SK-N-SH (cell line): ENCODE results near the gene FBXL7.

ENCODE experiments used
- GABPA ChIP-seq: IDR thresholded peaks from 2 replicates; pipeline ENCODE4 v1.4.0; 2012; ENCODE audit warnings: low read depth, mild to moderate bottlenecking
- JUND ChIP-seq: IDR thresholded peaks from 2 replicates; pipeline ENCODE4 v1.4.0; 2012
- RAD21 ChIP-seq: IDR thresholded peaks from 2 replicates; pipeline ENCODE4 v1.6.1; 2012; ENCODE audit warnings: mild to moderate bottlenecking, low read length
- TF ChIP-seq, protein P1 (sequence below): IDR thresholded peaks from 2 replicates; pipeline ENCODE4 v1.6.1; 2012; ENCODE audit warnings: mild to moderate bottlenecking, low read depth, low read length, moderate library complexity
- TF ChIP-seq, protein P2 (sequence below): fragments of 200-600 bp; sonication (generic); IDR thresholded peaks from 2 replicates; pipeline ENCODE4 v1.6.1; 2017; ENCODE audit warnings: antibody characterized with exemption, mild to moderate bottlenecking, moderate library complexity

DNA sequence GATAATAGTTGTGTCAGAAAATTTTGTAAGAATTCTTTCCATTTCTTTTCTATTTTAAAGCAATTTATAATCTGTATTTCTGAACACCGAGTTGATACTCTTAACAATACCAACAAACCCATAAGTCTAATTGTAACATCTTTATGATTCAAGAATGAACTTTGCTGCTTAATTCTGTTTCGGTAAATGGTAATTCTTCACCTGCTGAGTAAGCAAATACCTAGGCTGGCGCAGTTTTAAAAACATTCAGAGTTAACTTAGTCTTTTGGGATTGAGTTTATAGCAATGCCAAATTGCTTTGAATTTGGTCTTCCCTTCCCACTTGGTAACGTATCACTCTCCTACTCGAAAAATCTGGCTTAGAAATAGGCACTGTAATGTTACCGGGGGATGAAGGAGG is 456.6 kb downstream of the FBXL7 start:
- TF ChIP-seq JUND (no peak), RAD21 (no peak), GABPA (no peak)
- TF ChIP-seq, protein P1, sequence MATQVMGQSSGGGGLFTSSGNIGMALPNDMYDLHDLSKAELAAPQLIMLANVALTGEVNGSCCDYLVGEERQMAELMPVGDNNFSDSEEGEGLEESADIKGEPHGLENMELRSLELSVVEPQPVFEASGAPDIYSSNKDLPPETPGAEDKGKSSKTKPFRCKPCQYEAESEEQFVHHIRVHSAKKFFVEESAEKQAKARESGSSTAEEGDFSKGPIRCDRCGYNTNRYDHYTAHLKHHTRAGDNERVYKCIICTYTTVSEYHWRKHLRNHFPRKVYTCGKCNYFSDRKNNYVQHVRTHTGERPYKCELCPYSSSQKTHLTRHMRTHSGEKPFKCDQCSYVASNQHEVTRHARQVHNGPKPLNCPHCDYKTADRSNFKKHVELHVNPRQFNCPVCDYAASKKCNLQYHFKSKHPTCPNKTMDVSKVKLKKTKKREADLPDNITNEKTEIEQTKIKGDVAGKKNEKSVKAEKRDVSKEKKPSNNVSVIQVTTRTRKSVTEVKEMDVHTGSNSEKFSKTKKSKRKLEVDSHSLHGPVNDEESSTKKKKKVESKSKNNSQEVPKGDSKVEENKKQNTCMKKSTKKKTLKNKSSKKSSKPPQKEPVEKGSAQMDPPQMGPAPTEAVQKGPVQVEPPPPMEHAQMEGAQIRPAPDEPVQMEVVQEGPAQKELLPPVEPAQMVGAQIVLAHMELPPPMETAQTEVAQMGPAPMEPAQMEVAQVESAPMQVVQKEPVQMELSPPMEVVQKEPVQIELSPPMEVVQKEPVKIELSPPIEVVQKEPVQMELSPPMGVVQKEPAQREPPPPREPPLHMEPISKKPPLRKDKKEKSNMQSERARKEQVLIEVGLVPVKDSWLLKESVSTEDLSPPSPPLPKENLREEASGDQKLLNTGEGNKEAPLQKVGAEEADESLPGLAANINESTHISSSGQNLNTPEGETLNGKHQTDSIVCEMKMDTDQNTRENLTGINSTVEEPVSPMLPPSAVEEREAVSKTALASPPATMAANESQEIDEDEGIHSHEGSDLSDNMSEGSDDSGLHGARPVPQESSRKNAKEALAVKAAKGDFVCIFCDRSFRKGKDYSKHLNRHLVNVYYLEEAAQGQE = no peak
- TF ChIP-seq, protein P2, sequence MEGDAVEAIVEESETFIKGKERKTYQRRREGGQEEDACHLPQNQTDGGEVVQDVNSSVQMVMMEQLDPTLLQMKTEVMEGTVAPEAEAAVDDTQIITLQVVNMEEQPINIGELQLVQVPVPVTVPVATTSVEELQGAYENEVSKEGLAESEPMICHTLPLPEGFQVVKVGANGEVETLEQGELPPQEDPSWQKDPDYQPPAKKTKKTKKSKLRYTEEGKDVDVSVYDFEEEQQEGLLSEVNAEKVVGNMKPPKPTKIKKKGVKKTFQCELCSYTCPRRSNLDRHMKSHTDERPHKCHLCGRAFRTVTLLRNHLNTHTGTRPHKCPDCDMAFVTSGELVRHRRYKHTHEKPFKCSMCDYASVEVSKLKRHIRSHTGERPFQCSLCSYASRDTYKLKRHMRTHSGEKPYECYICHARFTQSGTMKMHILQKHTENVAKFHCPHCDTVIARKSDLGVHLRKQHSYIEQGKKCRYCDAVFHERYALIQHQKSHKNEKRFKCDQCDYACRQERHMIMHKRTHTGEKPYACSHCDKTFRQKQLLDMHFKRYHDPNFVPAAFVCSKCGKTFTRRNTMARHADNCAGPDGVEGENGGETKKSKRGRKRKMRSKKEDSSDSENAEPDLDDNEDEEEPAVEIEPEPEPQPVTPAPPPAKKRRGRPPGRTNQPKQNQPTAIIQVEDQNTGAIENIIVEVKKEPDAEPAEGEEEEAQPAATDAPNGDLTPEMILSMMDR = no peak
